ENCODE data around the gene PCK2. TPM values are rescaled to one million over a fixed set of nuclear protein-coding genes. Genes with fewer than 3 reads are reported as not detected.
A peak's percentile ranks its signal among the peaks of the same experiment; 100 is the strongest.

Gene PCK2
- total and polyA plus RNA-seq, 2 of the 13 experiments (the other 11 are each of a cell fraction or from before 2014, with no cell fraction given) = 129 to 272 TPM

DNA sequence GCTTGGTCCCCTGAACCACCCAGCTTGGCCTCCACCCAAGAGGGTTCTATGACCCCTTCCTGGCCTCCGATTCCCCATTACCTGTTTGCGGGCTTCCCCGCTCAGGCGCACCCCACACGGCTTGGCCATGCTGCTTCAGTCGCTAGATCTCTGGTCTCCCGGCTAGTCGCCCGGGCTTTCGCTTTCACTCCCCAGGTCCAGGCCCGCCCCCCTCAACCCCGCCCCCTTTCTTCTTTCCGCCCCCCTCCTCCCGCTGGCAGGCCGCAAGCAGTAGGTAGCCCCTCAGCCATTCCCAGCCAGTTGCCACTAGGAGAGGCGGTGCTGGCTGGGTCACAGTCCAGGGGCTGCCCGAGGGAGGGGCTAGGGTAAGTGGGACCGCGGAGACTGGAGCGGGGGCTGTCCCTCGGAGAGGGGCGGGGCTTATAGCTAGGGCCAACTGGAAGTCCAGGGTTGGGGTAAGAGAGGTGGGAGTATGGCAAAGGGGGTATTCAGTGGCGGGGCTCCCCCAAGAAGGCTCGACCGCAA lies 52.4 kb downstream of the PCK2 start, which contains the start of gene PSME2 (continued):
- TF ChIP-seq, protein P1, sequence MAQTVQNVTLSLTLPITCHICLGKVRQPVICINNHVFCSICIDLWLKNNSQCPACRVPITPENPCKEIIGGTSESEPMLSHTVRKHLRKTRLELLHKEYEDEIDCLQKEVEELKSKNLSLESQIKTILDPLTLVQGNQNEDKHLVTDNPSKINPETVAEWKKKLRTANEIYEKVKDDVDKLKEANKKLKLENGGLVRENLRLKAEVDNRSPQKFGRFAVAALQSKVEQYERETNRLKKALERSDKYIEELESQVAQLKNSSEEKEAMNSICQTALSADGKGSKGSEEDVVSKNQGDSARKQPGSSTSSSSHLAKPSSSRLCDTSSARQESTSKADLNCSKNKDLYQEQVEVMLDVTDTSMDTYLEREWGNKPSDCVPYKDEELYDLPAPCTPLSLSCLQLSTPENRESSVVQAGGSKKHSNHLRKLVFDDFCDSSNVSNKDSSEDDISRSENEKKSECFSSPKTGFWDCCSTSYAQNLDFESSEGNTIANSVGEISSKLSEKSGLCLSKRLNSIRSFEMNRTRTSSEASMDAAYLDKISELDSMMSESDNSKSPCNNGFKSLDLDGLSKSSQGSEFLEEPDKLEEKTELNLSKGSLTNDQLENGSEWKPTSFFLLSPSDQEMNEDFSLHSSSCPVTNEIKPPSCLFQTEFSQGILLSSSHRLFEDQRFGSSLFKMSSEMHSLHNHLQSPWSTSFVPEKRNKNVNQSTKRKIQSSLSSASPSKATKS (CRISPR knock-in tag; IDR thresholded peaks at IDR 0.05) = no peak
- TF ChIP-seq ZNF335 (CRISPR knock-in tag; IDR thresholded peaks at IDR 0.05) = 0 out of 2 replicates have a peak, but pooled peaks have one; percentile 14
- TF ChIP-seq FOXJ3 (CRISPR knock-in tag; IDR thresholded peaks at IDR 0.05; ENCODE audit: borderline replicate concordance) = no peak
- TF ChIP-seq, protein P2, sequence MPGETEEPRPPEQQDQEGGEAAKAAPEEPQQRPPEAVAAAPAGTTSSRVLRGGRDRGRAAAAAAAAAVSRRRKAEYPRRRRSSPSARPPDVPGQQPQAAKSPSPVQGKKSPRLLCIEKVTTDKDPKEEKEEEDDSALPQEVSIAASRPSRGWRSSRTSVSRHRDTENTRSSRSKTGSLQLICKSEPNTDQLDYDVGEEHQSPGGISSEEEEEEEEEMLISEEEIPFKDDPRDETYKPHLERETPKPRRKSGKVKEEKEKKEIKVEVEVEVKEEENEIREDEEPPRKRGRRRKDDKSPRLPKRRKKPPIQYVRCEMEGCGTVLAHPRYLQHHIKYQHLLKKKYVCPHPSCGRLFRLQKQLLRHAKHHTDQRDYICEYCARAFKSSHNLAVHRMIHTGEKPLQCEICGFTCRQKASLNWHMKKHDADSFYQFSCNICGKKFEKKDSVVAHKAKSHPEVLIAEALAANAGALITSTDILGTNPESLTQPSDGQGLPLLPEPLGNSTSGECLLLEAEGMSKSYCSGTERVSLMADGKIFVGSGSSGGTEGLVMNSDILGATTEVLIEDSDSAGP (CRISPR knock-in tag; IDR thresholded peaks at IDR 0.05; ENCODE audit: borderline replicate concordance) = no peak
- no peak for TF ChIP-seq GABPA (IDR thresholded peaks at IDR 0.05; ENCODE audit: low read depth, low read length)
- no peak for TF ChIP-seq GABPA (CRISPR knock-in tag; IDR thresholded peaks at IDR 0.05; ENCODE audit: low read depth)
- no peak for TF ChIP-seq ZNF589 (CRISPR knock-in tag; conservative IDR thresholded peaks at IDR 0.05)
- TF ChIP-seq, protein P3, sequence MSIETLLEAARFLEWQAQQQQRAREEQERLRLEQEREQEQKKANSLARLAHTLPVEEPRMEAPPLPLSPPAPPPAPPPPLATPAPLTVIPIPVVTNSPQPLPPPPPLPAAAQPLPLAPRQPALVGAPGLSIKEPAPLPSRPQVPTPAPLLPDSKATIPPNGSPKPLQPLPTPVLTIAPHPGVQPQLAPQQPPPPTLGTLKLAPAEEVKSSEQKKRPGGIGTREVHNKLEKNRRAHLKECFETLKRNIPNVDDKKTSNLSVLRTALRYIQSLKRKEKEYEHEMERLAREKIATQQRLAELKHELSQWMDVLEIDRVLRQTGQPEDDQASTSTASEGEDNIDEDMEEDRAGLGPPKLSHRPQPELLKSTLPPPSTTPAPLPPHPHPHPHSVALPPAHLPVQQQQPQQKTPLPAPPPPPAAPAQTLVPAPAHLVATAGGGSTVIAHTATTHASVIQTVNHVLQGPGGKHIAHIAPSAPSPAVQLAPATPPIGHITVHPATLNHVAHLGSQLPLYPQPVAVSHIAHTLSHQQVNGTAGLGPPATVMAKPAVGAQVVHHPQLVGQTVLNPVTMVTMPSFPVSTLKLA (IDR thresholded peaks at IDR 0.05) = peak; percentile 67
- TF ChIP-seq, protein P4, sequence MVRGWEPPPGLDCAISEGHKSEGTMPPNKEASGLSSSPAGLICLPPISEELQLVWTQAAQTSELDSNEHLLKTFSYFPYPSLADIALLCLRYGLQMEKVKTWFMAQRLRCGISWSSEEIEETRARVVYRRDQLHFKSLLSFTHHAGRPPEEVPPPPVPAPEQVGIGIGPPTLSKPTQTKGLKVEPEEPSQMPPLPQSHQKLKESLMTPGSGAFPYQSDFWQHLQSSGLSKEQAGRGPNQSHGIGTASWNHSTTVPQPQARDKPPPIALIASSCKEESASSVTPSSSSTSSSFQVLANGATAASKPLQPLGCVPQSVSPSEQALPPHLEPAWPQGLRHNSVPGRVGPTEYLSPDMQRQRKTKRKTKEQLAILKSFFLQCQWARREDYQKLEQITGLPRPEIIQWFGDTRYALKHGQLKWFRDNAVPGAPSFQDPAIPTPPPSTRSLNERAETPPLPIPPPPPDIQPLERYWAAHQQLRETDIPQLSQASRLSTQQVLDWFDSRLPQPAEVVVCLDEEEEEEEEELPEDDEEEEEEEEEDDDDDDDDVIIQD (CRISPR knock-in tag; IDR thresholded peaks at IDR 0.05; ENCODE audit: low read depth) = peak; percentile 86
- peak; percentile 86; the same call in 1 of the 2 replicates for TF ChIP-seq ZNF776 (CRISPR knock-in tag; IDR thresholded peaks at IDR 0.05)
- peak; percentile 74 for TF ChIP-seq ZBTB38 (CRISPR knock-in tag; IDR thresholded peaks at IDR 0.05)
- TF ChIP-seq BHLHE40 (IDR thresholded peaks at IDR 0.05; ENCODE audit: low read length) = 0 out of 2 replicates have a peak, but pooled peaks have one; percentile 10
- TF ChIP-seq ZNF788 (CRISPR knock-in tag; IDR thresholded peaks at IDR 0.05; ENCODE audit: borderline replicate concordance) = 0 out of 2 replicates have a peak, but pooled peaks have one; percentile 80
- peak; percentile 97 for TF ChIP-seq SAP130 (CRISPR knock-in tag; IDR thresholded peaks at IDR 0.05; ENCODE audit: low read depth)
- no peak for TF ChIP-seq ZNF432 (CRISPR knock-in tag; IDR thresholded peaks at IDR 0.05; ENCODE audit: borderline replicate concordance)
- no peak for TF ChIP-seq FIP1L1 (IDR thresholded peaks at IDR 0.05; ENCODE audit: borderline replicate concordance, insufficient read depth, low read depth, low read length)
- TF ChIP-seq, protein P5, sequence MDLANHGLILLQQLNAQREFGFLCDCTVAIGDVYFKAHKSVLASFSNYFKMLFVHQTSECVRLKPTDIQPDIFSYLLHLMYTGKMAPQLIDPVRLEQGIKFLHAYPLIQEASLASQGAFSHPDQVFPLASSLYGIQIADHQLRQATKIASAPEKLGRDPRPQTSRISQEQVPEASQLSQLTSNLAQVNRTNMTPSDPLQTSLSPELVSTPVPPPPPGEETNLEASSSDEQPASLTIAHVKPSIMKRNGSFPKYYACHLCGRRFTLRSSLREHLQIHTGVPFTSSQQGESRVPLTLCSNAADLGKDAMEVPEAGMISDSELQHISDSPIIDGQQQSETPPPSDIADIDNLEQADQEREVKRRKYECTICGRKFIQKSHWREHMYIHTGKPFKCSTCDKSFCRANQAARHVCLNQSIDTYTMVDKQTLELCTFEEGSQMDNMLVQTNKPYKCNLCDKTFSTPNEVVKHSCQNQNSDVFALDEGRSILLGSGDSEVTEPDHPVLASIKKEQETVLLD (CRISPR knock-in tag; IDR thresholded peaks at IDR 0.05; ENCODE audit: low read depth) = no peak
- peak; percentile 20; the same call in 1 of the 2 replicates for TF ChIP-seq KDM4B (CRISPR knock-in tag; IDR thresholded peaks at IDR 0.05)
- TF ChIP-seq SP140L (CRISPR knock-in tag; IDR thresholded peaks at IDR 0.05; ENCODE audit: borderline replicate concordance) = no peak
- TF ChIP-seq NFIB (CRISPR knock-in tag; IDR thresholded peaks at IDR 0.05; ENCODE audit: borderline replicate concordance) = no peak
- TF ChIP-seq ONECUT2 (CRISPR knock-in tag; IDR thresholded peaks at IDR 0.05) = no peak
- TF ChIP-seq GABPB1 (CRISPR knock-in tag; IDR thresholded peaks at IDR 0.05) = no peak; the same call in 1 of the 2 replicates
- no peak for TF ChIP-seq ZNF891 (CRISPR knock-in tag; IDR thresholded peaks at IDR 0.05)
